Nephron (organoid): ENCODE measurements around the gene HTR2A.

Experiments
- H3K27ac Mint-ChIP-seq, 3 experiments: 2 replicates each; pipeline ENCODE4 v1.8.0; 2020; ENCODE audit warnings: mixed read lengths in 3 of 3, mild to moderate bottlenecking in 2 of 3, moderate library complexity in 1 of 3
- H3K27me3 Mint-ChIP-seq: 2 replicates; pipeline ENCODE4 v1.8.0; 2021; ENCODE audit warnings: low read depth, mild to moderate bottlenecking, moderate library complexity, mixed read lengths
- H3K36me3 Mint-ChIP-seq: 2 replicates; pipeline ENCODE4 v1.8.0; 2020; ENCODE audit warnings: low read depth, mixed read lengths
- H3K4me1 Mint-ChIP-seq: 2 replicates; pipeline ENCODE4 v1.8.0; 2020; ENCODE audit warnings: mixed read lengths
- H3K4me3 Mint-ChIP-seq, 3 experiments: 2 replicates each; pipeline ENCODE4 v1.8.0; 2020; ENCODE audit warnings: mild to moderate bottlenecking in 3 of 3, mixed read lengths in 3 of 3, moderate library complexity in 2 of 3
- H3K9me3 Mint-ChIP-seq: 2 replicates; pipeline ENCODE4 v1.8.0; 2020; ENCODE audit warnings: mixed read lengths
- CTCF ChIP-seq, 3 experiments: fragments of 200-600 bp; sonication (generic); IDR thresholded peaks; one replicate each; pipeline ENCODE4 v1.5.0; 2021; ENCODE audit warnings: antibody characterized with exemption in 3 of 3; ENCODE audit not compliant: unreplicated experiment in 3 of 3

Gene HTR2A

GRCh38 chr13:46797501-46798237 lies 99.2 kb downstream of the HTR2A start:
- Mint-ChIP-seq H3K36me3 (peaks cover 8% of the 10 kb centered on the region), H3K4me1 (peaks cover 35% of the 10 kb centered on the region), H3K4me3 (peak overlapping the region; percentile 92 to 94 (median 94)), H3K27me3 (no peaks in the 10 kb centered on the region), H3K27ac (peak overlapping the region; percentile 98 to 99 (median 98)), H3K9me3 (no peaks in the 10 kb centered on the region)
- no peak for TF ChIP-seq CTCF (IDR thresholded peaks at IDR 0.05; ENCODE audit: unreplicated experiment in 3 of 3)

GRCh38 chr13:46796515-46797474 lies 100.1 kb downstream of the HTR2A start, which contains the start of gene ESD:
Gene ESD, minus strand, starts transcription at chr13:46797161. Its CDS starts 5,748 bp downstream, at chr13:46791413.
- H3K4me3 Mint-ChIP-seq, result peak within 1 kb of the TSS; percentile 92 to 94 (median 94)
- H3K27me3 Mint-ChIP-seq, result no peaks in the 10 kb centered on the region
- no peaks in the 10 kb centered on the region for H3K9me3 Mint-ChIP-seq
- H3K4me1 Mint-ChIP-seq, result peaks cover 35% of the 10 kb centered on the region
- TF ChIP-seq CTCF (IDR thresholded peaks at IDR 0.05; ENCODE audit: unreplicated experiment in 3 of 3), result no peak
- peaks cover 8% of the 10 kb centered on the region for H3K36me3 Mint-ChIP-seq
- H3K27ac Mint-ChIP-seq, result peak within 1 kb of the TSS; percentile 98 to 99 (median 98)

GRCh38 chr13:46796129-46796514 lies 100.7 kb downstream of the HTR2A start:
- Mint-ChIP-seq H3K4me1 (peaks cover 35% of the 10 kb centered on the region), H3K9me3 (no peaks in the 10 kb centered on the region), H3K27me3 (no peaks in the 10 kb centered on the region), H3K4me3 (peak overlapping the region; percentile 92 to 94 (median 94)), H3K36me3 (peaks cover 8% of the 10 kb centered on the region), H3K27ac (peak overlapping the region; percentile 98 to 99 (median 98))
- TF ChIP-seq CTCF (IDR thresholded peaks at IDR 0.05; ENCODE audit: unreplicated experiment in 3 of 3), result no peak

- Mint-ChIP-seq H3K4me1 (peaks cover 35% of the 10 kb centered on the region), H3K9me3 (no peaks in the 10 kb centered on the region), H3K36me3 (peaks cover 15% of the 10 kb centered on the region), H3K27me3 (no peaks in the 10 kb centered on the region), H3K4me3 (peak overlapping the region; percentile 86 to 94 (median 92)), H3K27ac (peak overlapping the region in 2 of 3 experiments; percentile 67 to 82)
- TF ChIP-seq CTCF (IDR thresholded peaks at IDR 0.05; ENCODE audit: unreplicated experiment in 3 of 3), result no peak
Measured at GRCh38 chr13:46795321-46795720, 101.5 kb downstream of the HTR2A start.

- no peaks in the 10 kb centered on the region for H3K9me3 Mint-ChIP-seq
- H3K27me3 Mint-ChIP-seq, result no peaks in the 10 kb centered on the region
- no peak overlapping the region for H3K27ac Mint-ChIP-seq
- no peaks in the 10 kb centered on the region for H3K4me1 Mint-ChIP-seq
- H3K36me3 Mint-ChIP-seq, result peaks cover 58% of the 10 kb centered on the region
- TF ChIP-seq CTCF (IDR thresholded peaks at IDR 0.05; ENCODE audit: unreplicated experiment in 3 of 3), result no peak
- H3K4me3 Mint-ChIP-seq, result no peak overlapping the region
Measured at GRCh38 chr13:46783504-46783903, 113.3 kb downstream of the HTR2A start.
